HuH-7 (cell line): ENCODE results near the gene SLC39A7.

Source experiments
- DNase-seq: peaks from one replicate; pipeline ENCODE4 v3.0.0; 2011; ENCODE audit warnings: low spot score

SLC39A7 gene, protein sequence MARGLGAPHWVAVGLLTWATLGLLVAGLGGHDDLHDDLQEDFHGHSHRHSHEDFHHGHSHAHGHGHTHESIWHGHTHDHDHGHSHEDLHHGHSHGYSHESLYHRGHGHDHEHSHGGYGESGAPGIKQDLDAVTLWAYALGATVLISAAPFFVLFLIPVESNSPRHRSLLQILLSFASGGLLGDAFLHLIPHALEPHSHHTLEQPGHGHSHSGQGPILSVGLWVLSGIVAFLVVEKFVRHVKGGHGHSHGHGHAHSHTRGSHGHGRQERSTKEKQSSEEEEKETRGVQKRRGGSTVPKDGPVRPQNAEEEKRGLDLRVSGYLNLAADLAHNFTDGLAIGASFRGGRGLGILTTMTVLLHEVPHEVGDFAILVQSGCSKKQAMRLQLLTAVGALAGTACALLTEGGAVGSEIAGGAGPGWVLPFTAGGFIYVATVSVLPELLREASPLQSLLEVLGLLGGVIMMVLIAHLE

GRCh38 chr6:33200219-33201146, at the start of gene SLC39A7, which contains the start of gene RXRB:
Gene SLC39A7, plus strand, starts transcription at chr6:33200867. Its CDS starts 379 bp downstream, at chr6:33201246.
Gene RXRB, minus strand, starts transcription at chr6:33200665. Its CDS starts 189 bp downstream, at chr6:33200476.
- DNase-seq = peak; percentile 93

- no peak for DNase-seq
These were observed 49.6 kb upstream of the SLC39A7 start for GRCh38 chr6:33151050-33151449.

- DNase-seq = no peak
These were observed 46.3 kb upstream of the SLC39A7 start for GRCh38 chr6:33154349-33154748.

GRCh38 chr6:33156561-33156960, 44.1 kb upstream of the SLC39A7 start:
- no peak for DNase-seq

DNA sequence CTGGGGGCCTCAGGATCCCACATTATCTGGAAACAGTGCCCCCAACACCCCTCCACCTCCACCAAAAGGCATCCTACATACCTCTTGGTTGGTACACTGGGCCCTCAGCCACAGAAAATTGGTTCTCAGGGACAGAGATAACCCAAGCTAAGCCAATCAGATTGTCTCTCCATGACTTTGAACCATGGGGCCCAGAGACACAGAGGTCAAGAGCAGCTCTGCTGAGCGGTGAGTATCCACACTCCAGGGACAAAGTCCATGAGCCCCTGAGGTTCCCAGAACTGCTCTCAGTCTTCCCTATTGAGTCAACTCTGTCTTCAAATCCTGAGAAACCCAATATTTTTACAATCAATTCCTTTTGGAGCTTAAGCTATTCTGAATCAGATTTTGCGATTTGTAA, 43.7 kb upstream of the SLC39A7 start:
- DNase-seq = no peak

DNA sequence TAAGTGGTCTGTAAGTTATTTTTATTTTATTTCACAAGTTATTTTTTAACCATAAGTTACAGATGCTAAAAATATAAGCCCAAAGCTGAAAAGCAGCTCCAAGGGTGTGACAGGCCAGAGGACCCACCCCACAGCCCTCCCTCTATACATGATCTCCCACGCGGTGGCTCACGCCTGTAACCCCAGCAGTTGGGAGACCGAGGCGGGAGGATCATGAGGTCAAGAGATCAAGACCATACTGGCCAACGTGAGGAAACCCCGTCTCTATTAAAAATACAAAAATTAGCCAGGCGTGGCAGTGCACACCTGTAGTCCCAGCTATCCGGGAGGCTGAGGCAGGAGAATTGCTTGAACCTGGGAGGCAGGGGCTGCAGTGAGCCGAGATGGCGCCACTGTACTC, 40.6 kb upstream of the SLC39A7 start:
- no peak for DNase-seq

GRCh38 chr6:33160728-33161344, 39.8 kb upstream of the SLC39A7 start:
- DNase-seq = no peak

GRCh38 chr6:33161354-33162331, 39.0 kb upstream of the SLC39A7 start:
- DNase-seq = peak; percentile 78

GRCh38 chr6:33163540-33163939, 37.1 kb upstream of the SLC39A7 start:
- no peak for DNase-seq

- DNase-seq = no peak
These were observed 36.5 kb upstream of the SLC39A7 start for GRCh38 chr6:33164176-33164575.

GRCh38 chr6:33164665-33165373, 35.8 kb upstream of the SLC39A7 start:
- DNase-seq = no peak

DNA sequence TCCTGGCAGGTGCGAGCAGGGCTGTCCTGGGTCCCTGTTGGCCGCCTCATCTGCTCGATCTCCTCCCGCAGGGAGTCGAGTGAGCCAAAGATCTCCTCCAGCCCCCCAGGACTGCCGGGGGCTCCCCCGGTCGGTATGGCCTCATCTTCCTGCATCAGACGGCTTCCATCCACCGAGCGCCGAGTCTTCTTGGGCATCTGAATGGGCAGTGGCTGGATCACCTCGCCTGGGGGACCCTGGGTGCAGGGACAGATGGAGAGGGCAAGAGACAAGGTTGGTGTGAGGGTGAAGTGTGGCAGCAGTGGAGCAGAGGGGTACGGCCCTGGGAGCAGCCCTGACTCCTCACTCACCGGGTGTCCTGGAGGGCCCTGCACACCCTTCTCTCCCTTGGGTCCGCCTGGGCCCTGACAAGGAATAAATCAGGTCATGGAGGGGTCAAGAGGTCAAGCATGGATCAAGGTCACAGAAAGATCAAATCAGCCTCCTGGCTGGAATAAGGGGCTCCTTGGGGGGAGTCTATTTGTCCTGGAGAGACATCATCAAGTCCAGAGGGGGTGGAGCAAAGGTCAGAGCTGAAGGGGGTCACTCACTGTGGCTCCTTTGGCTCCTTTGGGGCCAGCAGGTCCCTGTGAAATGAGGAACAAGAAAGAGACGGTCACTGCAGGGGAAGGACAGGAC, 34.9 kb upstream of the SLC39A7 start:
- no peak for DNase-seq

DNA sequence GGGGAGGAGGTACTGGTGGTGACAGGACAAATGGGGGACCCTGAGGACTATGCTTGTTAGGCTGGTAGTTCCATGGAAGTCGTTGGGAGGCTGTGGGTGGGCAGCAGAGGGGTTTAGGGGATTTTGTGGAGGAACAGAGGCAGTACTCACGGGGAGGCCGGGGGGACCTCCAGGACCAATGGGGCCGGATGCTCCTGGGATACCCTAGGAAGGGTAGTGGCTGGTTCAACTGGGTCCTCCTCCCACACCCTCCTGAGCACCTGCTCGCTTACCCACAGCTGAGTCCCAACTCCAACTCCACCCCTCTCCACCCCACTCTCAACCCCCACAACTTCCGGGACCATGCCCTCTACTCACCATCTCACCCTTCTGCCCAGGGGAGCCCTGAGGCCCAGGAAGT, 34.3 kb upstream of the SLC39A7 start:
- no peak for DNase-seq

DNA sequence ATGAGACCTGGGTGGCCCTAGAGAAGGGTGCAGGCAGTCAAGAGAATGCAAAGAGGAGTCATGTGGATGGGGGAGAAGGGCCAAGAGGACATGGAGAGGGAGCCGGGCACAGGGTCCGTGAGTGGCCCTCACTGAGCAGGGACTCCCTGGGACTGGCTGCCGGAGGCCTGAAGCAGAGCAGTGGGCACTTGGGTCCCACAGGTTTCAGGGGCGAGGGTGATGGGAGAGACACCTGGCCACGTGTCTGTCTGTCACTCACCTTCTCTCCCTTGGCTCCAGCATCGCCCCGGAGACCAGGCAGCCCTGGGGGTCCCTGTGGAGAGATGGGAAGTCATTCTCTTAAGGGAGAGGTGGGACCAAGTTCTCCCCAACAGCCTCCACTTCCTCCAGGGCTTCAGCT, 33.9 kb upstream of the SLC39A7 start:
- no peak for DNase-seq

GRCh38 chr6:33167374-33168283, 33.0 kb upstream of the SLC39A7 start:
- DNase-seq = no peak

GRCh38 chr6:33168284-33168601, 32.4 kb upstream of the SLC39A7 start:
- DNase-seq = no peak

GRCh38 chr6:33168639-33169038, 32.0 kb upstream of the SLC39A7 start:
- DNase-seq = no peak

- no peak for DNase-seq
These were observed 31.1 kb upstream of the SLC39A7 start for GRCh38 chr6:33169291-33170175.
